Left ventricle myocardium inferior (tissue), 1 donor: ENCODE results near the gene SUN5. TPM values are rescaled to one million over a fixed set of nuclear protein-coding genes. Genes with fewer than 3 reads are reported as not detected.

Source experiments
- DNase-seq: peaks from one replicate; pipeline ENCODE4 v3.0.0-alpha.2; 2020
- H3K27ac ChIP-seq: fragments of 200-600 bp; replicated peaks from 2 replicates; pipeline ENCODE4 v1.8.0; 2021
- H3K27me3 ChIP-seq: fragments of 200-600 bp; 2 replicates; pipeline ENCODE4 v1.8.0; 2021; ENCODE audit warnings: low read depth
- H3K36me3 ChIP-seq: fragments of 200-600 bp; 2 replicates; pipeline ENCODE4 v1.8.0; 2021
- H3K4me1 ChIP-seq: fragments of 200-600 bp; 2 replicates; pipeline ENCODE4 v1.8.0; 2021
- H3K4me3 ChIP-seq: fragments of 200-600 bp; 2 replicates; pipeline ENCODE4 v1.8.0; 2021; ENCODE audit warnings: mild to moderate bottlenecking, moderate library complexity
- H3K9me3 ChIP-seq: fragments of 200-600 bp; replicated peaks from 2 replicates; pipeline ENCODE4 v1.8.0; 2021
- intact Hi-C: fragments of 100-400 bp; cut with micrococcal nuclease; formaldehyde crosslinking; loops from one replicate; pipeline ENCODE4 v1.11.0; 2022
- total RNA-seq: library from RNA; stranded (reverse); fragmentation: NEBNext Ultra II Directional; extraction: Animal tissue kit (Norgen Biotek cat#: 25700); gene quantifications from one replicate; pipeline ENCODE4 v1.2.1, GENCODE V29; 2021
- TF ChIP-seq, protein P1 (sequence below): fragments of 200-600 bp; IDR thresholded peaks from 2 replicates; pipeline ENCODE4 v1.8.0; 2021; ENCODE audit warnings: antibody characterized with exemption, mild to moderate bottlenecking, borderline replicate concordance
- donor health status: DM: no; HTN: yes; CAD: no; lungs with severe emphysema.

SUN5 gene
- total RNA-seq, 1 donor from 2014 or later, result not detected

DNA sequence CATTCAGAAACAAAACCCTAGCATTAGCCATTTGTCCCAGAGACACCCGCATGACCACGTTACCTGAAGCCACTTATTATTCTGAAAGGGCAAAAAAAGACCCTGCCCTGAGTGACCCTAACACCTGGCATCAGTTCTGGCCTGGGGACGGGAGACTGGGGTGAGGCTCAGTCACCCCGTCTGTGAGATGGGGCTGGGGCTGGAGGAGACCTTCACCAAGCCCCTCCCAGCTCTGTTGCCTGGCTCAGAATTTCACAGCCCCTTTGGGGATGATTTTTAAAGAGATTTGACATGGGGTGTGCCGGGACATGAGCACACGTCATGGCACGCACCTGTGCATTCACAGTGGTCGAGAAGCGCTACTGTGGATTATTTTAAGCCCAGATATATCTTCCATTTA is 25.8 kb upstream of the SUN5 start:
- TF ChIP-seq, protein P1, sequence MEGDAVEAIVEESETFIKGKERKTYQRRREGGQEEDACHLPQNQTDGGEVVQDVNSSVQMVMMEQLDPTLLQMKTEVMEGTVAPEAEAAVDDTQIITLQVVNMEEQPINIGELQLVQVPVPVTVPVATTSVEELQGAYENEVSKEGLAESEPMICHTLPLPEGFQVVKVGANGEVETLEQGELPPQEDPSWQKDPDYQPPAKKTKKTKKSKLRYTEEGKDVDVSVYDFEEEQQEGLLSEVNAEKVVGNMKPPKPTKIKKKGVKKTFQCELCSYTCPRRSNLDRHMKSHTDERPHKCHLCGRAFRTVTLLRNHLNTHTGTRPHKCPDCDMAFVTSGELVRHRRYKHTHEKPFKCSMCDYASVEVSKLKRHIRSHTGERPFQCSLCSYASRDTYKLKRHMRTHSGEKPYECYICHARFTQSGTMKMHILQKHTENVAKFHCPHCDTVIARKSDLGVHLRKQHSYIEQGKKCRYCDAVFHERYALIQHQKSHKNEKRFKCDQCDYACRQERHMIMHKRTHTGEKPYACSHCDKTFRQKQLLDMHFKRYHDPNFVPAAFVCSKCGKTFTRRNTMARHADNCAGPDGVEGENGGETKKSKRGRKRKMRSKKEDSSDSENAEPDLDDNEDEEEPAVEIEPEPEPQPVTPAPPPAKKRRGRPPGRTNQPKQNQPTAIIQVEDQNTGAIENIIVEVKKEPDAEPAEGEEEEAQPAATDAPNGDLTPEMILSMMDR, result no peak
- peaks cover 29% of the 10 kb centered on the region for H3K27me3 ChIP-seq
- DNase-seq, result no peak
- H3K4me3 ChIP-seq, result no peak overlapping the region
- H3K4me1 ChIP-seq, result no peaks in the 10 kb centered on the region
- H3K36me3 ChIP-seq, result no peaks in the 10 kb centered on the region
- peaks cover 5% of the 10 kb centered on the region for H3K9me3 ChIP-seq
- no peak overlapping the region for H3K27ac ChIP-seq
- intact Hi-C loops, result no loop called here

DNA sequence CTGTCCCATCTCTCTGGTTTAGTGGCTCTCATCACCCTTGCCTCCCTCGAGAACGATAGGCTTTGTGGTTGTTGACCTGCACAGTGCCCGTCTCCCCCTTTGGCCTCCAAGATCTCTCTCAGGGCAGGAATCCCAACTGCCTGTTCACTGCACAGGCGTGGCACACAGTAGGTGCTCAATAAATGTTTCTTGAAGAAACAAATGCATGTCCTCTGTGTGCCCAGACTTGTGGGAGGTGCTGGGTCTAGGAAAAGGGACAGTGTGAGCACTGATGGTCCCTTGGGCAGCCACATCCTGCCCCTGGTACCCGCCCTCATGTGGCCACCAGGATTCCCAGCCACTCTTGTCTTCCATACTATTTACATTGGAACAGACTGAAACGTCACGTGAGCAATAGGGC is 24.6 kb upstream of the SUN5 start:
- Histone ChIP-seq H3K9me3 (peaks cover 5% of the 10 kb centered on the region), H3K27ac (no peak overlapping the region), H3K4me3 (no peak overlapping the region), H3K27me3 (peaks cover 29% of the 10 kb centered on the region), H3K4me1 (no peaks in the 10 kb centered on the region), H3K36me3 (no peaks in the 10 kb centered on the region)
- intact Hi-C loops, result no loop called here
- no peak for DNase-seq
- TF ChIP-seq, protein P1, result no peak

DNA sequence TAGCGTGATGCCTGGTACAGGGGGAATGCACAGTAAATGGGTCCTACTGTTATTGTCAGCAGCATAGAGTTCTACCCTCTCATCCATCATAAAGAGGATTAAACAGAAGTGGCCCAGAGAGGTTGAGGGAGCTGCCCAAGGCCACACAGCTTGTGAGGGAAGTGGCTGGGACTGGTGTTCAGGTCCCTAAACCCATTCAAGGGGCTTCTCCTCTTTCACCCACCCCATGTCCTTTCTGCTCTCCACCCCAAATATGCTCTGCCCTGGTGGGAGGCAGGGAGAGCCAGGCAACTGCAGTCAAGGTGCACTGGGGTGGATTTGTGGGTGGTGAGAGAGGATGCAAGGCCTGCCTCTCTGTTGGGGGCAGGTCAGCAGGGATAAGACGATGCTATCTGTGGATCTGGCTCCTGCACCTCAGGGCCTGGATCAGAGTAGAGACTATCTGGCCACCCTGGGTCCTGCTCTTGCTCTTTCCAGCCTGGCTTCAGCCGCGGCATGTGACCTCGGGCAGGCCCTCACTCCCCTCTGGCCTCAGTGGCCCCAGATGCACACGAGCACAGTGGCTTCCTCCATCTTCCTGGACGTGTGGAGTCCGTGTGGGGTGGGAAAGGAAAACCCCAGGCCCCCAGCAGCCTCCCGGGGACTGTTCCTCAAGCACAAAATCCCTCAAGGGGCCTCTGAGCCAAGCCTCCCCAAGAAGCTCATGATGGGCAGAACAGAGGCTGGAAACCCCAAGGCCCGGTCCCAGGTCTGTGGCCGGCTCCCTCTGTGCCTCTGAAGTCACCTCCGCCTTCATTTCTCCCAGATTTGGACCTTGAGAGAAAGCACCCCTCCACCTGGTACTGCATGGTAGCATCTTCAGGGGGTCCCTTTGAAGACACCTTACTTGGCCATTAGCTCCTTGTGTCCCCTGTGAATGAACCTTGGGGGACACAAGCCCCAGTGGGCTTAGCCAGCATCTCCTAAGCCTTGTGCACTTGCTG is 23.8 kb upstream of the SUN5 start:
- DNase-seq, result no peak
- H3K4me1 ChIP-seq, result no peaks in the 10 kb centered on the region
- H3K9me3 ChIP-seq, result peaks cover under 1% of the 10 kb centered on the region
- peaks cover 29% of the 10 kb centered on the region for H3K27me3 ChIP-seq
- intact Hi-C loops, result no loop called here
- H3K27ac ChIP-seq, result no peak overlapping the region
- no peaks in the 10 kb centered on the region for H3K36me3 ChIP-seq
- TF ChIP-seq, protein P1, result no peak
- H3K4me3 ChIP-seq, result no peak overlapping the region

DNA sequence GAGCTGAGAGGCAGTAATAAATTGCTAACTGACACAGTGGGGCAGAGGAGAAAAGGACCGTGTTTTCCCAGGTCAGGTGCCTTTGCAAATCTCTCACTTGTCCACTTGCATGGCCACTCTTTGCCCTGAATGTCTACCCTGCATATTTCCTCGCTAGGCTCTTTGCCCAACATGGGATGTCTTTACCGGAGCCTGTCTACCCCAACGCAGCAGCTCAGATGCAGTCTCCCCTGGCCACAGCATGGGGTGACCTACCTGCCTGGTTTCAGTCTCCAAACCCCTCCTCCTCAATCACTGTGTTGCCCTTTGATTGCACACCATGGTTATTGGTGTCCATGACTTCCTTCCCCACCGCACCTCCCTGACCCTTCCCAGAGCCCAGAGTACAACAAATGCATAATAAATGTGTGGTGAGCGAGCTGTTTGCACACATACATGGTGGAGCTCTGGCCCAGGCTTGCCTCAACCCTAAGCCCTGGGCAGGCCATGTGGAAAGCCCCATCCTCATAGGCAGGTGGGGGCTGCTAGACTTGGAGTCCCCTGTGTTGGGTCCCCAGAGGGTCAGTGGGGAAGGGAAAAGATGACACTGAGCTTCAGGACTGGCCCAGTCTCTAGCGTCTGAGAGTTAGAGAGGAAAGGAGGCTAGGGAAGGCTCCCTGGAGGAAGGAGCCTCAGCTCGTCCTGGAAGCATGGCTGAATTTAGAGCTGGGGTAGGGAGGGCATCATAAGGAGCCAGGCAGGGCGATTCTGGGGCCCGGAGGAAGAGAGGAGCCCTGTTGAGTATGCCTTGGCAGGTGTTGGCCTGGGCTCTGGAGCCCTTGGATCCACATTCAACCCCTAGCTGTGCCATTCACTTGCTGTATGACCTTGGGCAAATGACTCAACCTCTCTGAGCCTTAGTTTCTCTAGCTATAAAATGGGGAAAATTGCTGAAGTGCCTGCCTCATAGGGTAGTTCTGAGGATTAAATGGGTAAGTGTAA is 22.8 kb upstream of the SUN5 start:
- intact Hi-C loops, result no loop called here
- TF ChIP-seq, protein P1, result no peak
- peaks cover 25% of the 10 kb centered on the region for H3K27me3 ChIP-seq
- H3K9me3 ChIP-seq, result no peaks in the 10 kb centered on the region
- H3K4me3 ChIP-seq, result no peak overlapping the region
- no peak for DNase-seq
- H3K27ac ChIP-seq, result no peak overlapping the region
- H3K36me3 ChIP-seq, result no peaks in the 10 kb centered on the region
- no peaks in the 10 kb centered on the region for H3K4me1 ChIP-seq

DNA sequence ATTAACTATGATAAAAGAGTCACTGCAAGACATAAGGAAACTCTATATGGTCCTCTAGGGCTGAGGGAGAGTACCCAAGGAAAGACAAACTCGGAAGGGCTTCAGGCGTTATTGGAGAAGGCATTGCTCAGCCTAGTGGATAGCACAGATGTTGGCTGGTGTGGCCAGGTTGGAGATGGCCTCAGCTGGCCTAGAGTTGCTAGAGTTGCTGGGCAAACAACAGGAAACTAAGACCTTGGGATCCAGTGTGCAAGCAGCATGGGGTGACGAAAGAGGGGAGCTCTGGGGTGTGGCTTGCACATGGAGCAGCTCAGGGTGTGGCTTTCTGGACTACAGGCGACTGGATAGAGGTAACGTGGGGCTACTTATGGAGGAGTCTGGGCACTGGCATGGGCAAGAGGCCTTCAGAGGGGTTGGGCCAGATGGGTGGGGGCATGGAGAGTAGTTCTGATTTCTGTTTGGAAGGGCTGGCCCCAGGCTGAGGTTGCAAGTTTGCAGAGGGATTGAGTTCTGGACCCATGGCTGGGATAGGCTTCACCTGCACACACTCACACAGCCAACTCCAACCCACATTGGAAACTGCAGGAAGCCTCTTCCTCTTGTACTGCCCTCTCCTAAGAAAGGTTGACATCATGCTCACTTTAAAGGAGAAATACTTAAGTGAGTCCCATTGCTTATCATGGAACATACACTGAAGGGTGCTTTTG is 22.0 kb upstream of the SUN5 start:
- H3K27ac ChIP-seq, result no peak overlapping the region
- peaks cover 25% of the 10 kb centered on the region for H3K27me3 ChIP-seq
- H3K4me1 ChIP-seq, result no peaks in the 10 kb centered on the region
- intact Hi-C loops, result no loop called here
- no peak overlapping the region for H3K4me3 ChIP-seq
- H3K9me3 ChIP-seq, result no peaks in the 10 kb centered on the region
- TF ChIP-seq, protein P1, result no peak
- DNase-seq, result no peak
- no peaks in the 10 kb centered on the region for H3K36me3 ChIP-seq
